Raji (cell line): ENCODE data around the gene BBS9.

Experiments
- POLR2A ChIP-seq: IDR thresholded peaks from 2 replicates; pipeline ENCODE4 v1.6.1; 2011; ENCODE audit warnings: low read depth, low read length, control low read depth; ENCODE audit not compliant: insufficient read depth

The BBS9 gene

DNA sequence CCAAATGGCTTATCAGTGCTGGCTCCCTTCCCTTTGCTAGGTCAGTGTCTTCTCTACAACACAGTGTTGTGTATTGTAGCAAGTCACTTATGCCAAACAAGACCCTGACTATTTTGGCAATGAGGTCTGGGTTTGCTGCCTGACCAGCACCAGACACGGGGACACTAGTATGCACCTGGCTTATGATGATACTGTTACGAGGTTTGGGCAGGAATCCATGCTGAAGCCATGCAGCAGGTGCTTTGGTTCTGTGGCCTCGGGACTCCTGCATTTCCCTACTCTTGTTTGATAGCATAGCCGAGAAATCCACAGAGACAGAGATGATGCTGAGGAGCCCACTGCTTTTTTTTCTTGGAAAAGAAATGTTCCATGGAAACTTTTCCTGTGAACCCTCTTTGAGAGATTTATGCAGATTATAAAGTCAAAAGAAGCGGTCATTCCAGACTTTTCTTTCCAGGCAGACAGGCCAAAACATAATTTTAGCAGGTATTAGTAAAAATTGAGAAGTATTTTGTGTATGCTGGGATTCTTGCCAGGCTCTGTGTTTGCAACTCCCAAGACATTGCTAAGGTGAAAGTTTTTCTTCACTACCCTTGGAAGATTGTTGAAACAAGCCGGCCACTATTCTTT lies 291.1 kb downstream of the BBS9 start:
- TF ChIP-seq POLR2A, result no peak

DNA sequence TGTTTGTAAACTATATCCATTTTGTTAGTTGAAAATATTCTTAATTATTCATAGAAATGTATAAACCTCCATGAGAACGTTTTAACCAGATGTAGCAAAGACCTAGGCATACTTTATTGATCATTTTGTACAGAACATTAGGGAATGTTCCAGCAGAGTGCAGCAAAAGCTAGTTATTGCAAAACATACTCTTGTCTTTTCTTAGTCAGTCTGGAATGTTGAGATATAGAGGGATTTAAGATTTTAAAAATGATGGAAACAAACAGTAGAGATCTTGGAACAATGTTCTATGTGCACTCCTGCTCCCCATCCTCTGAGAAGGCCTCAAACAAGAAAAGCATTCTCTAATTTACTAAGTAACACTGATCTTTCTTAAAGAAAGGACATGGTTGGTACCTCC lies 292.1 kb downstream of the BBS9 start:
- no peak for TF ChIP-seq POLR2A

DNA sequence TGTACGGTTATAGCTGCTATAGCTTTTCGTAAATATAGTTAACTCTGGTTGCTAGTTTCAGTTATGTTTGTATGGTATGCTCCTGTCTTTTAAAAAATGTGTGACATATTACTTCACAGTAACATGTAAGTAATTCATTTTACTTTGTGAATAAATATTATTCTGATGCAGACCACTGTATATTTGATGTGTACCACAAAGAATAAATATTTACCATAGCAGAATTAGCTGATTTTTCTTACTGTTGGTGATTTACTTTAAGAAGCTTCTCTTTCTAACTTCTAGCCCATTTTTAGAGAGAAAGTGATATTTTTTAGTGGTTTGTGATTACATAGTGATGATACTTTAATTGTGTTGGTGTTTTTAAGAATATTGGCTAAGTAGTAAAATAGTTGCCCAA lies 292.8 kb downstream of the BBS9 start:
- TF ChIP-seq POLR2A, result no peak

DNA sequence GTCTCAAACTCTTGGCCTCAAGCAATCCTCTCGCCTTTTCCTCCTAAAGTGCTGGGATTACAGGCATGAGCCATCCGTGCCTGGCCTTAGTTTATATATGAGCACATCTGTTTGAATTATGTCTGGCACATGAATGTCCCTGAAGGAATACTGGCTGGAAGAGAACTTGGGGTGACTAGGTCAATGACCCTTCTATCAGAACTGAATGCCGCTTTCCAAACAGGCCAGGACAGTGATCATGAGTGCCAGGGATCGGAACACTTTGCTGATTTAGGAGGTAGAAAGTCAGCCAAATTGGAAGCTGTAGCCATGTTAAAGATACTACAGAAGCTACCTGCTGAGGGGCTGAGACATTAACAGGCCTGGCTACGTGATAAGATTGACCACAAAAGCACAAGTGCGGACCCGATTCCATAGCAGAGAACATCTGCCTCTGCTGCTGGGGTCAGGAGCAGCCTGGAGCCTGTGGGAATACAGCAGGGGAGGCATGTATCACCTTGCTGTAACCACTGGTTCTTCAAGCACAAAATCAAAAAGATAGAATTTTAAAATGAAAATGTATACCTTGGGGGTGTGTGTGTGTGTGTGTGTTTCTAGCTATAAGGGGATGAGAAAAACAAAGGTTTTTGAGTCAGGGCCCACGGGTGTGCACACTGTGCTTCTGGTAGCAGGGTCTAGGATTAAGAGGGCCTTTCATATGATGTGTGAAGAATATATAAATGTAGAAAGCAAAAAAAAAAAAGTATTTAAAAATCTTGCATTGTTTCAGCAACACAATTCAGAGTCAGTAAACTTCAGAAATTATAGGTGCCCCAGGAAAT lies 293.7 kb downstream of the BBS9 start:
- no peak for TF ChIP-seq POLR2A

DNA sequence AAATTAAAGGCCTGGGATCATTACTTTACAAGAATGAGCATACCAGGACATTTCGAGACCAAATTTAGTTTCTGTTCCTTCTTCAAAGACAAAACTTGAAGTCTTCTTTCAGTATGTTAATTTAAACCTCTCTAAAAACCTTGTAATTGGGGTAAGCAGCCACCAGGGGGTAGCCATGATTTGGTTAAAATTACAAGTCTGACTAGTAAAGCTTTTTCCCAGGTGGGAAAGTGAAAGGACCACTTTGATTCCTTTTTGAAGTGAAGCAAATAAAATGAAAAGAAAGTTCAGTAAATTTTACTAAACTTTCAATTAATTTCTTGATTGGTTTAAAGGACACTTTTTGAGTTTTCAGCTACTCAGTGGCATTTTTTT lies 294.3 kb downstream of the BBS9 start:
- TF ChIP-seq POLR2A, result no peak

DNA sequence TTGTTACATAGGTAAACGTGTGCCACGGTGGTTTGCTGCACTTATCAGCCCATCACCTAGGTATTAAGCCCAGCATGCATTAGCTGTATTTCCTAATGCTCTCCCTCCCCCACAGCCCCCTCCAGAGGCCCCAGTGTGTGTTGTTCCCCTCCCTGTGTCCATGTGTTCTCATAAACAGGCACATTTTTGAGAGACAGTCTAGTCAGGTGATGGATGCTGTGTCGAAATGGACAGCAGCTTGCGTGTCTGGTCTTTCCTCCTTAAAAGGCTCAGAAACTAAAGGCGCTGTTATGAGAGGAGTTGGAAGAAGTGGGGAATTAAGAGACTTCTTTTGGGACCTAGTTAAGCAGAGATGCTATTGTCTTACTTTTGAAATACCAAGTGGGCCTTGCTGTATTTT lies 296.0 kb downstream of the BBS9 start:
- TF ChIP-seq POLR2A, result no peak

DNA sequence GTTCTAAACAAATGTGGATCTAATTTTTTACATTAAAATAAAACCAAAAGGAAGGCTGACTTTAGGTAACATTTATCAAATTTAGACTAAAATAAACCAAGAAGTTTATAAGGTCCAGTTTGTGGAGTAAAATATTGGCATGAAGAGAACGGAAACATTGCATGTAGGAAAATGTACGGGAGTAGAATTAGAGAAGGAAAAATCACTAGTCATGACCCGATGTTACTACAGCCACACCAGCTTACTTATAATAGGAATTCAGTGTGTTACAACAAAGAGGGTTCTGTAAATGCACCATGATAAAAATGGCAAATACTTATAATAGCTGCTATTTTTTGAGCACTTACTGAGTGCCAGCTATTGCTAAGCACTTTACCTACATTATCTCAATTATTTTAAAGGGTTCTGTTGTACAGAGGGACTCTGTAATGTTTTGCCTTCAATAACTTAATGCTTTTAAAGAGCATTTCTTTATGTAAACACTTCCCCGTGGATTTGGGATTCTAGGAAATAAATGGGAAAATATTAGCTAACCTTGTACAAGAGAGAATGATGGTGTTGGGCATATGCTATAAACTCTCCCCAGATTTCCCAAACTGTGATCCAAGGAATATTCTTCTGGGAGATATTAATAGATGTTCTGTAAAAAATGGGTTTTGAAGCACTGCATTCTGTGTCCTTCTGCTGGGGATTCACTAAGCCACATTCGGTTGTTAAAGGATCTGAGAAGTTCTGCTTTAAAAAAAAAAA lies 296.7 kb downstream of the BBS9 start:
- TF ChIP-seq POLR2A, result no peak

DNA sequence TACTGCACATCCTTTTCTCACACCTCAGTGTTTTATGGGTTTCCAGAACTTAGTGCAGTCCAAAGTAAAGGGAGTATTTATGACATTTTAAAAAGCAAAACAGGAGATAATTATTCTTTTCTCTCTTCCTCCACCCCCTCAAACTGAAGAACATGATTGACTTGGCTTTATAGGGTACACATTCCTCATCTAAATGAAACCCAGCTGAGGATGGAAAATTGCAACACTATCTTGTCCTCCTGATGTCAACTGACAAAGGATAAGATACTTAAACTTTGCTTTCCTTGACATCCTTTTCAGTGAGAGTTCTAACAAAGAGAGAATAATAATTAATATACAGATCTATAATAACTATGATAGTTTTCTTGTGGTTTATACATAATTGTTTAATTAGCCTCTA lies 299.1 kb downstream of the BBS9 start:
- no peak for TF ChIP-seq POLR2A

DNA sequence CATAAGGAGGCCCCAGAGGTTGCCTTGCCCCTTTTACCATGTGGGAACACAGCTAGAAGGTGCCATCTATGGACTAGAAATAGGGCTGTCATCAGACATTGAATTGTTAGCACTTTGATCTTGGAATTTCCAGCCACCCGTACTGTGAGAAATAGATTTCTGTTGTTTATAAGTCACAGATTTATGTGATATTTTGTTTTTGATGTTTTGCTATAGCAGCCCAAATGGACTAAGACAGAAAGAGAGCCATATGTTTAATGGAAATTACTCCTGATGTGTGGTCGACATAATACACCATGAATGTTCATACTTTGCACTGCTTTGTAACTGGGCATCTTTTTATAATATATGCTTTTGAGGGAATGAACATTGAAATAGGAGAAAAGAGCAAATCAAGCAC lies 302.2 kb downstream of the BBS9 start:
- no peak for TF ChIP-seq POLR2A

DNA sequence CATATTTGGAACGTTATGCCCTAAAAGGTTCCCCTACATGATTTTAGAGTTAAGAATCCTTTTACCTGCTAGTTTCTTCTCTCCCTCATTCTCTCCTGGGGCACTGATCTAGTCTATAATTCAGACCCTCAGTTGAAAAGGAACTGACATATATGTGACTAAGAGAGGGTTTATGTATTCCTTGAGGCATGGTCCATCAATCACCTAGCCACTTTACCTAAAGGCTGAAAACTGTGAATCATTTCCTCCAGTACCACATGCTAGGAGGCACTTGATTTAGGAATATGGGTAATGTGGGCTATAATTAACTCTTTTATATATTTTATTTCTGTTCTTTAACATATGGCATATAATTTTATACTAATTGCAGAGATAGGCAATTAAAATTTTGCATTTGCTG lies 303.5 kb downstream of the BBS9 start:
- TF ChIP-seq POLR2A, result no peak

DNA sequence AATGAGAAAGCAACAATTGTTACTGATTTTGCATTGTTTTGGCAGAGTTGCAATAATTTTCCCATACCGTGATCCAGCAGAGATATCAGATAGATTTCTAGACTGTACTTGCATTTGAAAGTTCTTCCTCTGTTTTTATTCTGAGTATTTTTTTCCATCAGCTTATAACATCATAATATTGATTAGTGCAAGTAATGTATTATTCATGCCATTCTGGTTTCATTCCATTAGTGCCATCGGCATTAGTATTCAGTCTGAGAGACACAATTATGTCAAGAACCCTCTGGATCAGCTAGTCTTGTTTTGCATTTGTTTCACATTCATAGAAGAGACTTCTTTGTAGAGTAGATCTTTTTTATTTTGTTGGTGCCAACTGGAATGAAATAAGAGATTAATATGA lies 304.0 kb downstream of the BBS9 start:
- TF ChIP-seq POLR2A, result no peak

DNA sequence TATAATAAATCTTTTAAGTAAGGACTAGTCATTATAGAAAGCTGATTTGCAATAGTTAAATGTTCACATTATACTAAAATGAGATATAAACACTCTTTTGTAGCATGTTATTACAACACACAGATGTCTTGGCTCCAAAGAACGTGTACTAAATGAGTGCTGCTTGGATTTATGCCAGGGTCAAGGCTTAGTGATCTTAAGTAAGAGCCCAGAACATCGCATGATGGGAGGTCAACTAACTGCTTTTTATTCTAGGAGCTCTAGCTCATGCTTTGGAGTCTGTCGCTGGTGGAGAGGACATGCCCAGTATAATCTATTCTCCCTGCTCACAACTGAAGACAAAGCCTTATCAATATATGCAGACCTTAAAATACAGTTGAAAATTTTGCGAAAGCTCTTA lies 315.1 kb downstream of the BBS9 start:
- no peak for TF ChIP-seq POLR2A

DNA sequence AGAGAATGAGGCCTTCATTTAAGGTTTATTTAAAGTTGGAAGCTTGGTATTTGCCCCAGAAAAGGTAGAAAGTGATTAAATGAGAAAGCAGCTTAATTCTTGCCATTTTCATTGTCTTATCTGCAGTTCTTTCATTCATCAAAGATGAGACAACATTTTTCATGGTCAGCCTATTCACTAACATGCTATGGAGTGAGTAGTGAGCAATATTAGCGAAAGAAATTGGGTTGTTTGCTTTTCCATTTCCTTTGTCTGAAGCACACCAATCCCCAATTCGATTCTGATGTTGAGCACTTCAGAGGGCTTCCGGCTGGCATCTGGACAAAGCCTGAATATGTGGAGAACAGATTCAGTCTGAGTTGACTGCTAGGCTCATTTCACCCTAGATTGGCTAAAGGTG lies 317.2 kb downstream of the BBS9 start:
- no peak for TF ChIP-seq POLR2A

DNA sequence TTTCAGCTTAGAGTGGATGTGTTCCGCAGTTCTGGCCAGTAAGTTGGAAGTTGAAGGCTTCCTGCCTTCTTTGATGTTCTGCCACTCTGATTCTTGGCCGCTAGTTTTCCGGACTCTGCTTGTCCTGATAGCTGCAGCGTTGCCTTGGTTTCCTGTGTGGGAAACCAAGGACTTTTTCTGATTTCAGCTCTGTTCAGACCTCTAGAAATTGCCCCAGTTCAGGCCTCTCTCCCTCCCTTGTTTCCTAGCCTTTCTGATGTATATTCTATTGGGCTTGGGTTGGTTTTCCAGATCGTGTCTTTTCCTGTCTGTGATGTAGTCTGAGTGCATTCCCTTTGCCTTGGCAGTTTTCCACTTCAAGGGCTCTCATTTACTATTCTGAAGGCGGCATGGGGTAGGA lies 318.7 kb downstream of the BBS9 start:
- TF ChIP-seq POLR2A, result no peak

DNA sequence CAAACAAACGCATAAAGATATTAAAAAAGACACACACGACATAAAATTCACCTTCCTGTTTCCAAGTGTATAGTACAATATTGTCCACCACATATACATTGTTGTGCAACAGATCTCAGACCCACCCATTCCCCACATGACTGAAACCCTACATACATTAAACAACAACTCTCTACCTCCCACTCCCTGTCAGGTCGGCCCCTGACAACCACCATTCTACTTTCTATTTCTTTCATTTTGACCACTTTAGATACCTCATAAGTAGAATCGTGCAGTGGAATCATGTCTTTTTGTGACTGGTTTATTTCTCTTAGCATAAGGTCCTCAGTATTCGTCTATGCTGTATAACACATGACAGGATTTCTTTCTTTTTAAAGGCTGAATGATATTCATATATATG lies 320.5 kb downstream of the BBS9 start:
- no peak for TF ChIP-seq POLR2A

DNA sequence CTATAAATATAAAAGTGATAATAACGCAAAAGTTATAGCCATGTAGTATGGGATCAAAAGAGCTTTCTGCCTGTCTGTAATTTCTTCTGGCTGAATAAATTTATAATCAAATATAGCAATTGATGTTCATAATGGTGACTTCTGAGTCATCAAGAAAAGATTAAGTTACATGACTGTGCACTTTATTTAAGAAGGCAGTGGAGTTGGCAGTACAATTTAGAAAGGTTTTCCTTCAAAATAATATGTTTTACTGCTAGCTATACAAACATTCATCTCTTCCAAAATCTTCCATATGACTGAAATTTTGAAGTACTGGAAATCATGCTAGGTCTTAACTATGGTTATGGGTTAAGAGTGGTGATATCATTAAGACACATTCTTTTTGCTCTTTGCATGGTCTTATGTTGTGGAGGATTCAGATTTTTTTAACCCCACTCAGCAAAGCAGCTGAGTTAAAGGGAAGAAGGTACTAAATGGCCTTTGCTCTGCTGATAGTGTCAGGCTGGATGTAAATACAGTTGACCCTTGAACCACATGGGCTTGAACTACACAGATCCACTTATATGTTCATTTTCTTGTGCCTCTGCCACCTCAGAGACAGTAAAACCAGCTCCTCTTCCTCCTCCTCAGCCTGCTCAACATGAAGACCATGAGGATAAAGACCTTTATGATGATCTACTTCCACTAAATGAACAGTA lies 323.6 kb downstream of the BBS9 start:
- no peak for TF ChIP-seq POLR2A

DNA sequence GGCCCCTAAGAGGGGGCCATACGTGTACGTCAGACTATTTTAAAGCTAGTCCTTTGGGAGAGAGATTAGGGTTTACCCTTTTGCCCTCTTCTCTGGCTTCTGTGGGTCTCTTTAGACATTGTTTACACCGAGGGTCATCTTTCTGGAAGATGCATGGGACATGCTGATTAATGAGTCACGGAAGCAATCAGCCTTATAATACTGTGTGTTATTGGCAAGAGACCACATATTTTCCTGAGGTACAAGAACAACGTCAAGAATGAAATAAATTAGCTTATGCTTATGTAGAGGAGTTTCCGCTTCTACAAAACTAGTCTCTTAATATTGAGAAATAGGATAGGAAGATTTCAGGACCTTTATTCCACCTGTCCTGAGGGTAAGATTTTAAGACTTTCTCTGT lies 327.7 kb downstream of the BBS9 start:
- TF ChIP-seq POLR2A, result no peak
